Keratinocyte (primary cell): Measurements from ENCODE around the gene TMEM25. TPM values are rescaled to one million over a fixed set of nuclear protein-coding genes. Genes with fewer than 3 reads are reported as not detected.

Experiments
- DNase-seq: peaks from one replicate; pipeline ENCODE4 v3.0.0-alpha.2; 2011; ENCODE audit warnings: low read depth, missing footprints, low spot score
- FAIRE-seq: peaks from 2 replicates; lab custom pipeline; 2011; peaks lifted over from hg19 to GRCh38; lab: Jason Lieb, UNC
- H2AFZ ChIP-seq: 2 replicates; pipeline ENCODE4 v1.6.0; 2012; ENCODE audit warnings: low read length, control low read depth, inconsistent platforms; ENCODE audit not compliant: control insufficient read depth
- H3K27ac ChIP-seq: 2 replicates; pipeline ENCODE4 v1.5.1; 2011; ENCODE audit warnings: low read length; ENCODE audit not compliant: control insufficient read depth, insufficient read depth
- H3K27me3 ChIP-seq: 3 replicates; pipeline ENCODE4 v1.6.0; 2011; ENCODE audit warnings: low read length; ENCODE audit not compliant: control insufficient read depth, insufficient read depth; ENCODE audit errors: extremely low read depth
- H3K36me3 ChIP-seq, 2 experiments: 2 replicates in 1 of 2; 3 replicates in 1 of 2; pipeline ENCODE4 v1.5.1; 2011; ENCODE audit warnings: low read length in 2 of 2, mild to moderate bottlenecking in 1 of 2; ENCODE audit not compliant: control insufficient read depth in 2 of 2, insufficient read depth in 2 of 2; ENCODE audit errors: extremely low read depth in 1 of 2
- H3K4me1 ChIP-seq: 3 replicates; pipeline ENCODE4 v1.5.1; 2011; ENCODE audit warnings: low read length; ENCODE audit not compliant: control insufficient read depth, insufficient read depth; ENCODE audit errors: extremely low read depth
- H3K4me2 ChIP-seq: 3 replicates; pipeline ENCODE4 v1.6.0; 2011; ENCODE audit warnings: low read depth, low read length; ENCODE audit not compliant: control insufficient read depth, insufficient read depth; ENCODE audit errors: extremely low read depth
- H3K4me3 ChIP-seq, 3 experiments: fragments of 200-600 bp in 1 of 3; sonication (generic) in 1 of 3; 2 replicates in 2 of 3; 3 replicates in 1 of 3; pipeline ENCODE4 v1.5.1; 2011 to 2016; ENCODE audit warnings: low read length in 3 of 3, mild to moderate bottlenecking in 3 of 3, control low read depth in 2 of 3, inconsistent platforms in 1 of 3, low read depth in 1 of 3, mixed read lengths in 1 of 3, mixed run types in 1 of 3, moderate library complexity in 1 of 3; ENCODE audit not compliant: control insufficient read depth in 2 of 3, insufficient read depth in 2 of 3; ENCODE audit errors: extremely low read depth in 1 of 3
- H3K79me2 ChIP-seq: 2 replicates; pipeline ENCODE4 v1.6.0; 2012; ENCODE audit warnings: low read length; ENCODE audit not compliant: control insufficient read depth, insufficient read depth
- H3K9ac ChIP-seq: 3 replicates; pipeline ENCODE4 v1.6.0; 2011; ENCODE audit warnings: low read length; ENCODE audit not compliant: control insufficient read depth, insufficient read depth; ENCODE audit errors: extremely low read depth
- H3K9me1 ChIP-seq: 3 replicates; pipeline ENCODE4 v1.6.0; 2011; ENCODE audit warnings: low read length; ENCODE audit not compliant: control insufficient read depth, insufficient read depth; ENCODE audit errors: extremely low read depth
- H3K9me3 ChIP-seq: 2 replicates; pipeline ENCODE4 v1.5.1; 2012; ENCODE audit warnings: low read depth, low read length; ENCODE audit not compliant: control insufficient read depth
- H4K20me1 ChIP-seq: 3 replicates; pipeline ENCODE4 v1.6.0; 2011; ENCODE audit warnings: low read length; ENCODE audit not compliant: control insufficient read depth, insufficient read depth; ENCODE audit errors: extremely low read depth
- CTCF ChIP-seq, 3 experiments: IDR thresholded peaks in 1 of 3; conservative IDR thresholded peaks in 1 of 3; optimal IDR thresholded peaks in 1 of 3; 2 replicates in 2 of 3; 3 replicates in 1 of 3; pipeline versions ENCODE3 to v1.5.1; 2011; ENCODE audit warnings: low read length in 3 of 3, mild to moderate bottlenecking in 3 of 3, moderate library complexity in 2 of 3, control low read depth in 1 of 3, inconsistent platforms in 1 of 3; ENCODE audit not compliant: insufficient read depth in 2 of 3; ENCODE audit errors: extremely low read depth in 1 of 3
- EZH2 ChIP-seq: IDR thresholded peaks from one replicate; pipeline ENCODE4 v1.6.1; 2012; ENCODE audit warnings: inconsistent platforms, mild to moderate bottlenecking, low read length, moderate library complexity
- dilution Hi-C: fragments of 300-500 bp; cut with MboI; formaldehyde crosslinking; loops from one replicate; pipeline ENCODE4 v1.7.0; 2020; ENCODE audit warnings: low sequenced_read_pairs; ENCODE audit not compliant: extremely low pct_ligation_motif_present
- polyA plus RNA-seq, 5 experiments: library from polyadenylated mRNA; depleted of rRNA in 3 of 5; stranded (reverse) in 3 of 5; stranded (forward) in 1 of 5; unstranded in 1 of 5; fragments of >200 nt; gene quantifications; 1 replicate in 1 of 5; 2 replicates in 3 of 5; 3 replicates in 1 of 5; pipeline versions ENCODE4 v1.2.1 to v1.2.3, GENCODE V29; 2011 to 2012; ENCODE audit warnings: missing spikeins in 2 of 5, low read depth in 1 of 5, low replicate concordance in 1 of 5

The TMEM25 gene
- polyA plus RNA-seq, 1 donor (not counting 4 experiments of a cell fraction or from before 2014, with no cell fraction given): 12.9 TPM

GRCh38 chr11:118527109-118527508 lies 3.9 kb upstream of the TMEM25 start, which contains the start of gene TTC36:
Gene TTC36, plus strand, starts transcription at chr11:118527474. Its CDS starts 21 bp downstream, at chr11:118527495.
- Histone ChIP-seq H3K4me1 (peaks cover 2% of the 10 kb centered on the region), H3K79me2 (no peaks in the 10 kb centered on the region), H3K9ac (no peak within 1 kb of the TSS), H3K27ac (no peak within 1 kb of the TSS), H3K36me3 (peaks cover 16 to 25% of the 10 kb centered on the region in 2 experiments), H3K9me1 (no peaks in the 10 kb centered on the region), H3K4me2 (no peak within 1 kb of the TSS), H4K20me1 (no peaks in the 10 kb centered on the region), H3K9me3 (no peaks in the 10 kb centered on the region), H3K4me3 (no peak within 1 kb of the TSS), H2AFZ (no peak within 1 kb of the TSS), H3K27me3 (no peaks in the 10 kb centered on the region)
- no peak for FAIRE-seq
- no peak for TF ChIP-seq CTCF (optimal IDR thresholded peaks at IDR 0.05 in 1 of 3, IDR thresholded peaks at IDR 0.05 in 1 of 3, conservative IDR thresholded peaks at IDR 0.05 in 1 of 3; ENCODE audit: extremely low read depth in 1 of 3, insufficient read depth in 2 of 3, low read length in 3 of 3)
- no peak for DNase-seq
- dilution Hi-C loops: no loop called here

- Histone ChIP-seq H3K27me3 (no peaks in the 10 kb centered on the region), H3K4me1 (peaks cover 2% of the 10 kb centered on the region), H3K4me3 (no peak overlapping the region), H3K79me2 (no peaks in the 10 kb centered on the region), H4K20me1 (no peaks in the 10 kb centered on the region), H3K9ac (no peak overlapping the region), H3K27ac (no peak overlapping the region), H3K9me3 (no peaks in the 10 kb centered on the region), H2AFZ (no peak overlapping the region), H3K36me3 (peaks cover 11 to 13% of the 10 kb centered on the region in 2 experiments), H3K4me2 (no peak overlapping the region), H3K9me1 (no peaks in the 10 kb centered on the region)
- DNase-seq (no peak), FAIRE-seq (no peak)
- no peak for TF ChIP-seq EZH2
- TF ChIP-seq CTCF (optimal IDR thresholded peaks at IDR 0.05 in 1 of 3, IDR thresholded peaks at IDR 0.05 in 1 of 3, conservative IDR thresholded peaks at IDR 0.05 in 1 of 3; ENCODE audit: extremely low read depth in 1 of 3, insufficient read depth in 2 of 3, low read length in 3 of 3): no peak
- dilution Hi-C loops: no loop called here
These were observed 2.5 kb upstream of the TMEM25 start for GRCh38 chr11:118528511-118528910.
